ENCODE results near the gene HOXD1.

HOXD1 gene

GRCh38 chr2:176165370-176166050 lies 23.0 kb upstream of the HOXD1 start:
- DNase-seq (ENCODE audit: low read depth) = no peak

GRCh38 chr2:176166272-176166671 lies 22.2 kb upstream of the HOXD1 start:
- DNase-seq (ENCODE audit: low read depth) = no peak

- DNase-seq (ENCODE audit: low read depth) = no peak
Observed at GRCh38 chr2:176167398-176167797, 21.1 kb upstream of the HOXD1 start.

GRCh38 chr2:176169181-176169580 lies 19.3 kb upstream of the HOXD1 start:
- DNase-seq (ENCODE audit: low read depth) = no peak

GRCh38 chr2:176169711-176170110 lies 18.8 kb upstream of the HOXD1 start:
- DNase-seq (ENCODE audit: low read depth) = no peak

- DNase-seq (ENCODE audit: low read depth) = no peak
Observed at GRCh38 chr2:176170602-176171305, 17.7 kb upstream of the HOXD1 start.

GRCh38 chr2:176171351-176172006 lies 17.0 kb upstream of the HOXD1 start:
- DNase-seq (ENCODE audit: low read depth) = no peak

- no peak for DNase-seq (ENCODE audit: low read depth)
Observed at GRCh38 chr2:176172007-176172894, 16.2 kb upstream of the HOXD1 start.

GRCh38 chr2:176172895-176173566 lies 15.4 kb upstream of the HOXD1 start:
- DNase-seq (ENCODE audit: low read depth) = no peak

- no peak for DNase-seq (ENCODE audit: low read depth)
Observed at GRCh38 chr2:176173567-176174381, 14.7 kb upstream of the HOXD1 start.

GRCh38 chr2:176174382-176174823 lies 14.1 kb upstream of the HOXD1 start:
- no peak for DNase-seq (ENCODE audit: low read depth)

GRCh38 chr2:176174824-176175708 lies 13.4 kb upstream of the HOXD1 start:
- no peak for DNase-seq (ENCODE audit: low read depth)

- no peak for DNase-seq (ENCODE audit: low read depth)
Observed at GRCh38 chr2:176175709-176176607, 12.5 kb upstream of the HOXD1 start.

- DNase-seq (ENCODE audit: low read depth) = no peak
Observed at GRCh38 chr2:176177580-176178037, 10.9 kb upstream of the HOXD1 start.

- DNase-seq (ENCODE audit: low read depth) = no peak
Observed at GRCh38 chr2:176178038-176178756, 10.3 kb upstream of the HOXD1 start.

- DNase-seq (ENCODE audit: low read depth) = no peak
Observed at GRCh38 chr2:176178757-176179295, 9.6 kb upstream of the HOXD1 start.

GRCh38 chr2:176181551-176181950 lies 6.9 kb upstream of the HOXD1 start:
- DNase-seq (ENCODE audit: low read depth) = no peak

- DNase-seq (ENCODE audit: low read depth) = no peak
Observed at GRCh38 chr2:176182671-176183070, 5.8 kb upstream of the HOXD1 start.

Data from CMK (cell line).